Adrenal gland (tissue), 5 donors: ENCODE results near the gene MAN2C1.
"Not testable (repeated sequence)": the region's sequence is repeated elsewhere in the genome, so short reads cannot be mapped to it uniquely, and the experiment has no call there.

Experiments
- CTCF ChIP-seq, 6 experiments: fragments of 450-650 bp in 4 of 6; fragments of 200-600 bp in 2 of 6; sonication (generic) in 1 of 6; IDR thresholded peaks; 1 replicate in 5 of 6; 2 replicates in 1 of 6; pipeline versions ENCODE4 v1.5.1 to v1.8.0; 2016 to 2021; ENCODE audit warnings: antibody characterized with exemption in 6 of 6, mild to moderate bottlenecking in 2 of 6, moderate library complexity in 1 of 6
- POLR2A ChIP-seq, 2 donors: fragments of 450-650 bp; IDR thresholded peaks; one replicate each; pipeline ENCODE4 v1.6.1; 2017; ENCODE audit warnings: antibody characterized with exemption in 2 of 2, mild to moderate bottlenecking in 2 of 2, moderate library complexity in 1 of 2
- donor health status: DM: no; HTN: no; CAD: no.

DNA sequence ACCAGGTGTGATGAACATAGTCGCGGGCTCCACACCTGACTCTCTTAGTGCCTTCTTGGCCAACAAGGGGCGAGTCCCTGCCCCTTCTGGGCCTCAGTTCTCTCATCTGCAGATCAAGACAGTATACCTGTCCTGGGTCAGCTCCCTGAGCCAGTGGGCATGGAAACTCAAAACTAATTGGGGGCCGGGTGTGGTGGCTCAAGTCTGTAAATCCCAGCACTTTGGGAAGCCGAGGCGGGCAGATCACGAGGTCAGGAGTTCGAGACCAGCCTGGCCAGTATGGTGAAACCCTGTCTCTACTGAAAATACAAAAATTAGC is 19.1 kb downstream of the MAN2C1 start:
- not testable (repeated sequence) for TF ChIP-seq POLR2A, CTCF (IDR thresholded peaks at IDR 0.05)
